PC-3 (cell line): Measurements from ENCODE around the gene CYFIP2.
A peak's percentile ranks its signal among the peaks of the same experiment; 100 is the strongest.

Experiments
- CTCF ChIP-seq: fragments of 300-600 bp; sonication (generic); conservative IDR thresholded peaks from 2 replicates; pipeline ENCODE4 v1.5.1; 2017; ENCODE audit warnings: antibody characterized with exemption, low read depth, mild to moderate bottlenecking, low read length
- EZH2 ChIP-seq: fragments of 300-600 bp; sonication (generic); IDR thresholded peaks from one replicate; pipeline ENCODE4 v1.6.1; 2017; ENCODE audit warnings: antibody characterized with exemption, mild to moderate bottlenecking, low read length; ENCODE audit not compliant: unreplicated experiment
- EZH2phosphoT487 ChIP-seq: fragments of 300-600 bp; sonication (generic); IDR thresholded peaks from 2 replicates; pipeline ENCODE4 v1.6.1; 2018; ENCODE audit warnings: mild to moderate bottlenecking, antibody characterized with exemption, low read length, borderline replicate concordance

- TF ChIP-seq CTCF (0 out of 2 replicates have a peak, but pooled peaks have one; percentile 10), EZH2phosphoT487 (no peak), EZH2 (no peak)
Observed at GRCh38 chr5:157369507-157369906, 103.6 kb downstream of the CYFIP2 start.
